Ovary (tissue), 3 donors: ENCODE data around the gene AGR3.

Experiments used
- EP300 ChIP-seq: sonication (generic); formaldehyde crosslinking; IDR thresholded peaks from one replicate; pipeline ENCODE4 v1.6.1; 2017; ENCODE audit warnings: antibody characterized with exemption
- POLR2A ChIP-seq: fragments of 450-650 bp; IDR thresholded peaks from one replicate; pipeline ENCODE4 v1.6.1; 2017; ENCODE audit warnings: antibody characterized with exemption, mild to moderate bottlenecking, moderate library complexity
- TF ChIP-seq, protein P1 (sequence below), 3 donors: fragments of 450-650 bp in 2 of 3; fragments of 200-600 bp in 1 of 3; IDR thresholded peaks; one replicate each; pipeline versions ENCODE4 v1.5.1 to v1.8.0; 2016 to 2022; ENCODE audit warnings: antibody characterized with exemption in 3 of 3, mild to moderate bottlenecking in 1 of 3
- donor health status: DM: no; HTN: no; CAD: no.

DNA sequence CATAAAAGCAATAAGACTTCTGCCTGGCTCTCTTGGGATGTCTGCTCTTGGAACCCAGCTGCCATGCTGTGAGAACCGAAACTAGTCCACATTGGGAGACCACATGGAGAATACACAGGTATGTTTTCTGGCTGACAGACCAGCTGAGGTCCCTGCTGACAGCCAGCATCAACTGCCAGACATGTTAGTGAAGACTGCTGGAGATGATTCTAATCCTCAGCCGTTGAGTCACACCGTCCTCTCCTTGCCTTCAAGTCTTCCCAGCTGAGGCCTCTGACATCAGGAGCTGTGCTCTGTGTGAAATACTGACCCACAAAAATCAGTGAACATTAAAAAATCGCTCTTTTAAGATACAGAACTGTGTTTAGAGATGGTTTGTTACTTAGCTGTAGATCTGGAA is 40.1 kb downstream of the AGR3 start:
- TF ChIP-seq, protein P1, sequence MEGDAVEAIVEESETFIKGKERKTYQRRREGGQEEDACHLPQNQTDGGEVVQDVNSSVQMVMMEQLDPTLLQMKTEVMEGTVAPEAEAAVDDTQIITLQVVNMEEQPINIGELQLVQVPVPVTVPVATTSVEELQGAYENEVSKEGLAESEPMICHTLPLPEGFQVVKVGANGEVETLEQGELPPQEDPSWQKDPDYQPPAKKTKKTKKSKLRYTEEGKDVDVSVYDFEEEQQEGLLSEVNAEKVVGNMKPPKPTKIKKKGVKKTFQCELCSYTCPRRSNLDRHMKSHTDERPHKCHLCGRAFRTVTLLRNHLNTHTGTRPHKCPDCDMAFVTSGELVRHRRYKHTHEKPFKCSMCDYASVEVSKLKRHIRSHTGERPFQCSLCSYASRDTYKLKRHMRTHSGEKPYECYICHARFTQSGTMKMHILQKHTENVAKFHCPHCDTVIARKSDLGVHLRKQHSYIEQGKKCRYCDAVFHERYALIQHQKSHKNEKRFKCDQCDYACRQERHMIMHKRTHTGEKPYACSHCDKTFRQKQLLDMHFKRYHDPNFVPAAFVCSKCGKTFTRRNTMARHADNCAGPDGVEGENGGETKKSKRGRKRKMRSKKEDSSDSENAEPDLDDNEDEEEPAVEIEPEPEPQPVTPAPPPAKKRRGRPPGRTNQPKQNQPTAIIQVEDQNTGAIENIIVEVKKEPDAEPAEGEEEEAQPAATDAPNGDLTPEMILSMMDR (IDR thresholded peaks at IDR 0.05), result no peak
- TF ChIP-seq POLR2A (no peak), EP300 (no peak)
